Neural progenitor cell (in vitro differentiated cells): ENCODE data around the gene RNF187. TPM values are rescaled to one million over a fixed set of nuclear protein-coding genes. Genes with fewer than 3 reads are reported as not detected.

Source experiments
- DNase-seq: peaks from one replicate; pipeline ENCODE4 v3.0.0-alpha.2; 2016; ENCODE audit warnings: low spot score
- H2AFZ ChIP-seq: fragments of 200-600 bp; sonication (generic); replicated peaks from 2 replicates; pipeline ENCODE4 v1.6.1; 2016; ENCODE audit warnings: antibody characterized with exemption
- H3F3A ChIP-seq: fragments of 200-600 bp; sonication (generic); 2 replicates; pipeline ENCODE4 v1.6.1; 2016; ENCODE audit warnings: antibody characterized with exemption, low read depth
- H3K27ac ChIP-seq: fragments of 200-600 bp; sonication (generic); 2 replicates; pipeline ENCODE4 v1.5.1; 2016; ENCODE audit warnings: mild to moderate bottlenecking
- H3K27me3 ChIP-seq: fragments of 200-600 bp; sonication (generic); 2 replicates; pipeline ENCODE4 v1.6.1; 2016; ENCODE audit warnings: mild to moderate bottlenecking, moderate library complexity
- H3K36me3 ChIP-seq: fragments of 200-600 bp; sonication (generic); 2 replicates; pipeline ENCODE4 v1.5.1; 2016
- H3K4me1 ChIP-seq: fragments of 200-600 bp; sonication (generic); 2 replicates; pipeline ENCODE4 v1.6.1; 2016; ENCODE audit warnings: mixed run types
- H3K4me2 ChIP-seq: fragments of 200-600 bp; sonication (generic); 2 replicates; pipeline ENCODE4 v1.6.1; 2016
- H3K4me3 ChIP-seq: fragments of 200-600 bp; sonication (generic); 2 replicates; pipeline ENCODE4 v1.5.1; 2016
- H3K79me2 ChIP-seq: fragments of 200-600 bp; sonication (generic); 2 replicates; pipeline ENCODE4 v1.6.1; 2016; ENCODE audit warnings: low read depth
- H3K9ac ChIP-seq: fragments of 200-600 bp; sonication (generic); 2 replicates; pipeline ENCODE4 v1.6.1; 2016
- H3K9me3 ChIP-seq: fragments of 200-600 bp; sonication (generic); 2 replicates; pipeline ENCODE4 v1.5.1; 2016; ENCODE audit warnings: low read depth
- H4K20me1 ChIP-seq: fragments of 200-600 bp; sonication (generic); 2 replicates; pipeline ENCODE4 v1.6.1; 2016; ENCODE audit warnings: low read depth
- H3K27ac Mint-ChIP-seq: 3 replicates; pipeline ENCODE4 v1.8.0; 2021; ENCODE audit warnings: mixed read lengths
- H3K27me3 Mint-ChIP-seq: 2 replicates; pipeline ENCODE4 v1.8.0; 2022; ENCODE audit warnings: low read depth, mild to moderate bottlenecking, inconsistent platforms, moderate library complexity, mixed read lengths; ENCODE audit not compliant: insufficient read depth
- H3K36me3 Mint-ChIP-seq: 3 replicates; pipeline ENCODE4 v1.8.0; 2021; ENCODE audit warnings: mixed read lengths
- H3K4me1 Mint-ChIP-seq: 3 replicates; pipeline ENCODE4 v1.8.0; 2021; ENCODE audit warnings: mixed read lengths
- H3K4me3 Mint-ChIP-seq: 3 replicates; pipeline ENCODE4 v1.8.0; 2021; ENCODE audit warnings: mild to moderate bottlenecking, moderate library complexity, mixed read lengths
- H3K9me3 Mint-ChIP-seq: 3 replicates; pipeline ENCODE4 v1.8.0; 2020; ENCODE audit warnings: mixed read lengths
- CTCF ChIP-seq: fragments of 200-600 bp; sonication (generic); IDR thresholded peaks from 2 replicates; pipeline ENCODE4 v1.5.1; 2017; ENCODE audit warnings: antibody characterized with exemption, mild to moderate bottlenecking
- EZH2 ChIP-seq: fragments of 200-600 bp; sonication (generic); IDR thresholded peaks from 2 replicates; pipeline ENCODE4 v1.6.1; 2017; ENCODE audit warnings: antibody characterized with exemption, mild to moderate bottlenecking, moderate library complexity
- EZH2phosphoT487 ChIP-seq: fragments of 200-600 bp; sonication (generic); IDR thresholded peaks from 2 replicates; pipeline ENCODE4 v1.6.1; 2017; ENCODE audit warnings: antibody characterized with exemption
- total RNA-seq: library from RNA; depleted of rRNA; stranded (reverse); fragments of >200 nt; gene quantifications from 2 replicates; pipeline ENCODE4 v1.2.3, GENCODE V29; 2015; ENCODE audit warnings: low replicate concordance

The RNF187 gene
- total RNA-seq, 1 donor from 2014 or later, result 16.1 TPM

DNA sequence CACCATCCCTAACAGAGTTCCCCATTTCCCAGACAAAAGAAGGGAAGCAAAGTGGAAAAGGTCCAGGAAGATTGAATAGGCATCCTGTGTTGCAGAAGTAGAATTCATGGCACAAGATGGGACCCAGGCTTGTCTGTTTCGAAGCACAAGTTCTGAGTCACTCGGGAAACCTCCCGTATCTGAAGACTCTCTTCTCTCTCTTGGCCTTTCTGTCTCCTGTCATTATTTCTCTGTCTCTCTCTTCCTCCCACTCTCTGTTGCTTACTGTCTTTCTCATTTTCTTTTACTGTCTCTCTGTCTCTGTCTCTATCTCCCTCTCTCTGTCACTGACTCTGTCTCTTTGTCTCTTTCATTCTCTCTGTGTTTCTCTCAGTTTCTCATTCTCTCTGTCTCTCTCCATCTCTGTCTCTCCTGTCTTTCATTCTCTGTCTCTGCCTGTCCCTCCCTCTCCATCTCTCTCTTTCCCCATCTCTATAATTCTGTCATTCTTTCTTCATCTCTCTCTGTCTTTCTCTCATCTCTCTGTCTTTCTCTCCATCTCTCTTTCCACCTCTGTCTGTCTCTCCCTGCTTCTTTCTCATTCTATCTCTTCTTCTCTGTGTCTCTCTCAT, 23.7 kb downstream of the RNF187 start:
- Histone ChIP-seq H3K4me3 (no peak overlapping the region), H3K9ac (no peak overlapping the region), H3K4me2 (no peak overlapping the region), H3K79me2 (no peaks in the 10 kb centered on the region), H3K36me3 (no peaks in the 10 kb centered on the region), H2AFZ (no peak overlapping the region), H4K20me1 (no peaks in the 10 kb centered on the region), H3K27me3 (peaks cover 90% of the 10 kb centered on the region), H3K4me1 (no peaks in the 10 kb centered on the region), H3K27ac (no peak overlapping the region), H3K9me3 (no peaks in the 10 kb centered on the region), H3F3A (no peaks in the 10 kb centered on the region)
- TF ChIP-seq EZH2phosphoT487 (no peak), EZH2 (no peak), CTCF (no peak)
- Mint-ChIP-seq H3K4me1 (no peaks in the 10 kb centered on the region), H3K27ac (no peak overlapping the region), H3K27me3 (peaks cover 18% of the 10 kb centered on the region), H3K4me3 (no peak overlapping the region), H3K9me3 (peaks cover 3% of the 10 kb centered on the region), H3K36me3 (no peaks in the 10 kb centered on the region)
- no peak for DNase-seq

GRCh38 chr1:228511546-228512445, 24.6 kb downstream of the RNF187 start:
- DNase-seq, result no peak
- Mint-ChIP-seq H3K27ac (no peak overlapping the region), H3K27me3 (peaks cover 19% of the 10 kb centered on the region), H3K4me1 (no peaks in the 10 kb centered on the region), H3K36me3 (no peaks in the 10 kb centered on the region), H3K4me3 (no peak overlapping the region), H3K9me3 (peaks cover 1% of the 10 kb centered on the region)
- no peaks in the 10 kb centered on the region for H4K20me1 ChIP-seq
- no peaks in the 10 kb centered on the region for H3K9me3 ChIP-seq
- H3K4me2 ChIP-seq, result no peak overlapping the region
- H3K4me1 ChIP-seq, result no peaks in the 10 kb centered on the region
- H3K79me2 ChIP-seq, result no peaks in the 10 kb centered on the region
- no peak overlapping the region for H3K9ac ChIP-seq
- H2AFZ ChIP-seq, result no peak overlapping the region
- TF ChIP-seq EZH2phosphoT487 (no peak), EZH2 (no peak)
- H3K27me3 ChIP-seq, result peaks cover 95% of the 10 kb centered on the region
- no peaks in the 10 kb centered on the region for H3F3A ChIP-seq
- no peak overlapping the region for H3K4me3 ChIP-seq
- no peaks in the 10 kb centered on the region for H3K36me3 ChIP-seq
- no peak overlapping the region for H3K27ac ChIP-seq

GRCh38 chr1:228512781-228513198, 25.6 kb downstream of the RNF187 start:
- no peaks in the 10 kb centered on the region for H3F3A ChIP-seq
- no peaks in the 10 kb centered on the region for H3K4me1 Mint-ChIP-seq
- no peaks in the 10 kb centered on the region for H3K79me2 ChIP-seq
- H3K4me1 ChIP-seq, result no peaks in the 10 kb centered on the region
- H3K36me3 ChIP-seq, result no peaks in the 10 kb centered on the region
- H3K36me3 Mint-ChIP-seq, result no peaks in the 10 kb centered on the region
- H2AFZ ChIP-seq, result no peak overlapping the region
- H3K4me2 ChIP-seq, result no peak overlapping the region
- H4K20me1 ChIP-seq, result no peaks in the 10 kb centered on the region
- peaks cover 22% of the 10 kb centered on the region for H3K27me3 Mint-ChIP-seq
- no peak overlapping the region for H3K27ac Mint-ChIP-seq
- no peak overlapping the region for H3K27ac ChIP-seq
- no peak for TF ChIP-seq EZH2
- no peaks in the 10 kb centered on the region for H3K9me3 ChIP-seq
- no peak overlapping the region for H3K4me3 Mint-ChIP-seq
- peaks cover 100% of the 10 kb centered on the region for H3K27me3 ChIP-seq
- H3K9ac ChIP-seq, result no peak overlapping the region
- H3K4me3 ChIP-seq, result no peak overlapping the region
- no peak for DNase-seq
- H3K9me3 Mint-ChIP-seq, result no peaks in the 10 kb centered on the region

DNA sequence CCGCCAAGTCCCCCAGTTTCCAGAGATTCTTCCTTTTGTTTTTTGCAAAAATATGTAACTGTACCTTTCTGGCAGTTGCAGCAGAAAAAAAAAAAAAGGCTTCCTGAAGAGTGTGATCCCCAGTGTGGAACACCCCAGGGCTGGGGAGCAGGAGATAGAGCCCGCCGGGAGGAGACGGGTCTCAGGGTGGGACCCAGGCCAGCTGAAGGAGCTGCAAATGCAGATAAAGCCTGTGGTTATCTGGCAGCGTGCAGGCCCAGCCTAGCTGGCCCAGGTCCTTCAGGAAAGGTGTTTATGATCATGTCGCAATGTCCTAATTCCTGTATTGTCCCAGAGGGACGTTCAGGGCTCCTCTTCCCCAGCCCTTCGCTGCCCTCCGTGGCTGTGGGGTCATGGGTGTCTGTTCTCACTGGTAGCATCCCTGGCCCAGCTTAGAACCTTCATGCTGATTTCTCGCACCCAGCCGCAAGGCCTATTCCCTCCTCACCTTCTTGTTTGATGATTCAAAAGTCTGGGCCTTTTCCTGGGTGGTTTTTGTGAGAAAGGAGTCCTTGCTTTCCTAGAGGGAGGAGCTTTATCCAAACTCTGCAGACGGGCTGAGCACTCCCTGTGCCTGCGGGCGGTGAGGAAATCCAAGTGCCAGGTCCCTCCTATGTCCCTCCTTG, 26.2 kb downstream of the RNF187 start:
- Mint-ChIP-seq H3K36me3 (no peaks in the 10 kb centered on the region), H3K27ac (no peak overlapping the region), H3K4me1 (no peaks in the 10 kb centered on the region), H3K4me3 (no peak overlapping the region), H3K27me3 (peaks cover 25% of the 10 kb centered on the region), H3K9me3 (no peaks in the 10 kb centered on the region)
- no peaks in the 10 kb centered on the region for H3K79me2 ChIP-seq
- H3K4me2 ChIP-seq, result no peak overlapping the region
- no peak overlapping the region for H2AFZ ChIP-seq
- H3K9ac ChIP-seq, result no peak overlapping the region
- H3K4me1 ChIP-seq, result no peaks in the 10 kb centered on the region
- H3K36me3 ChIP-seq, result no peaks in the 10 kb centered on the region
- peaks cover 100% of the 10 kb centered on the region for H3K27me3 ChIP-seq
- H3K4me3 ChIP-seq, result no peak overlapping the region
- H3K9me3 ChIP-seq, result no peaks in the 10 kb centered on the region
- H4K20me1 ChIP-seq, result no peaks in the 10 kb centered on the region
- H3K27ac ChIP-seq, result no peak overlapping the region
- H3F3A ChIP-seq, result no peaks in the 10 kb centered on the region
- TF ChIP-seq EZH2phosphoT487 (no peak), CTCF (no peak)
- DNase-seq, result no peak
